Measurements from ENCODE around the gene SNX15. TPM values are rescaled to one million over a fixed set of nuclear protein-coding genes. Genes with fewer than 3 reads are reported as not detected.
"Not testable (repeated sequence)": the region's sequence is repeated elsewhere in the genome, so short reads cannot be mapped to it uniquely, and the experiment has no call there.

The SNX15 gene
- total RNA-seq = 10 to 100 TPM in 7 of 8 experiments, 1 to 10 TPM in 1; 8.5 to 27.1 (median 13.9) TPM

GRCh38 chr11:65027213-65028067 lies at the start of gene SNX15:
Gene SNX15 (plus strand): TSS chr11:65027439. CDS start chr11:65027538, 99 bp downstream.
- peak within 1 kb of the TSS; percentile 62 to 91 (median 67) for H3K4me3 ChIP-seq
- 0 to 4% (median 1%) methylated on average over 2 to 38 of the region's 51 CpGs for WGBS, 10 experiments
- peaks cover 3 to 5% of the 10 kb centered on the region in 2 donors for H3K4me1 ChIP-seq (replicated peaks in 1 of 2)
- peak; percentile 95 to 98 (median 97) for ATAC-seq (replicated peaks in 6 of 8)
- in situ Hi-C loops (cut with MboI; ENCODE audit: low pct_unique_long_range_greater_than_20kb in 2 of 9, low sequenced_read_pairs in 9 of 9, unreplicated experiment in 9 of 9) = no loop called here
- H3K27ac ChIP-seq = peak within 1 kb of the TSS; percentile 86 to 89

DNA sequence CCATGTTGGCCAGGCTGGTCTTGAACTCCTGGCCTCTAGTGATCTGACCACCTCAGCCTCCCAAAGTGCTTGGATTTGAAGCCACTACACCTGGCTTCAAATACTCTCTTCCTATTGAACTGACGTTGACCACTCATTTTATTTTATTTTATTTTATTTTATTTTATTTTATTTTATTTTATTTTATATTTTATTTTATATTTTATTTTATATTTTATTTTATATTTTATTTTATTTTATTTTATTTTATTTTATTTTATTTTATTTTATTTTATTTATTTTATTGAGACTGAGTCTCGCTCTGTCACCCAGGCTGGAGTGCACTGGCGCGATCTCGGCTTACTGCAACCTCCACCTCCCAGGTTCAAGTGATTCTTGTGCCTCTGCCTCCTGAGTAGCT lies 43.9 kb upstream of the SNX15 start:
- H3K27ac ChIP-seq; ATAC-seq (replicated peaks in 6 of 8); H3K4me1 ChIP-seq (replicated peaks in 1 of 2); H3K4me3 ChIP-seq; in situ Hi-C loops (cut with MboI; ENCODE audit: low pct_unique_long_range_greater_than_20kb in 2 of 9, low sequenced_read_pairs in 9 of 9, unreplicated experiment in 9 of 9): not testable (repeated sequence)
- 30 to 100% (median 75%) methylated on average over 1 to 5 of the region's 5 CpGs; no CpG with 5 or more reads in 1 of the 10 experiments for WGBS, 10 experiments

DNA sequence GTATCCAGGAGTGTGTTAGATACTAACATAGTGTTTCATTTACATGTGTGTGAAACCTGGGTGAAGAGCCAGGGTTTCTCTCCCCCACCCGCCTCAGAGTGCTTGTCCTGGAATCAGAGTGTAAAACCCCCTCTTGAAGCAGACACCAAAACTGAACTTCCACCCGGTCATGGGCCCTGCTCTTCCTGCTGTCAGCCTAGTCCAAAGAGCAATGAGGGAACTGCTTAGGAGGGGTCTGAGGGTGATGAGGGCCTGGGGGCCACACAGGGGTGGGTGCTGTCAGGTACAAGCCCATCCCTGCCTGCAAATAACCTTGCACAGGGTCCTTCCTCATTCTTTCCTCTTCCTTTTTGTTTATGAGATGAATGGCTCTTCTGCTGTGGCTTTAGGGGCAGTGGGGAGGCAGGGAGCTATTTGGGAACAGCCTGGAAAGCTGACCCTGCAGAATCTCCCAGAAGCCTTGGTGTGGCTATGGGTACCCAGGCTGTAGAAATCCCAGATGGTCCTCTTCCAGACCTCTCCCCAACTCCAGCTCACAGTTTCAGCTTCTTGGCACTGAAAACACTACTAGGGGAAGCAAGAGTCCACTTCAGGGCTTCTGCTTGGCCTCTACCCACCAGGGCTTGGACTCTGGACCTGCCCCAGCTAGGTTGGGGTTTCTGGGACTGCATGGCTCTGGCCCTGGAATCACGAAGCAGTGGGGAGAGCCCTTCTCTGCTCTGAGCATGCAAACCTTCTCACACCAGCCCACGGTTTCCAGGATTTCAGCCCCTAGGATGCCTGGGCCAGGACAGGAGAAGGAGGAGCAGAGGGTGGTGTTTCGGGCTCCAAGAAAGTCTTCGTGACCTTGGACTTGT lies 39.0 kb upstream of the SNX15 start:
- Histone ChIP-seq H3K27ac (no peak overlapping the region), H3K4me3 (no peak overlapping the region), H3K4me1 (replicated peaks in 1 of 2) (peaks cover 14% of the 10 kb centered on the region in 2 donors)
- in situ Hi-C loops (cut with MboI; ENCODE audit: low pct_unique_long_range_greater_than_20kb in 2 of 9, low sequenced_read_pairs in 9 of 9, unreplicated experiment in 9 of 9) = no loop called here
- ATAC-seq (replicated peaks in 6 of 8) = no peak
- 20 to 100% (median 100%) methylated on average over 1 to 2 of the region's 6 CpGs; no CpG with 5 or more reads in 2 of the 10 experiments for WGBS, 10 experiments

GRCh38 chr11:64989416-64989815 lies 37.8 kb upstream of the SNX15 start:
- Histone ChIP-seq H3K4me1 (replicated peaks in 1 of 2) (peaks cover 14% of the 10 kb centered on the region in 2 donors), H3K27ac (peak overlapping the region; percentile 68 to 71), H3K4me3 (no peak overlapping the region)
- in situ Hi-C loops (cut with MboI; ENCODE audit: low pct_unique_long_range_greater_than_20kb in 2 of 9, low sequenced_read_pairs in 9 of 9, unreplicated experiment in 9 of 9) = no loop called here
- peak in 4 of 8 experiments; percentile 2 to 8 (median 5) for ATAC-seq (replicated peaks in 6 of 8)
- WGBS, 10 experiments = 93 to 100% methylated on average over 1 to 2 of the region's 13 CpGs; no CpG with 5 or more reads in 8 of the 10 experiments

- H3K4me1 ChIP-seq (replicated peaks in 1 of 2) = peaks cover 14% of the 10 kb centered on the region in 2 donors
- peak overlapping the region; percentile 68 to 71 for H3K27ac ChIP-seq
- no peak overlapping the region for H3K4me3 ChIP-seq
- WGBS, 10 experiments = 12 to 80% (median 48%) methylated on average over 1 to 8 of the region's 15 CpGs
- ATAC-seq (replicated peaks in 6 of 8) = peak; percentile 84 to 96 (median 90)
- in situ Hi-C loops (cut with MboI; ENCODE audit: low pct_unique_long_range_greater_than_20kb in 2 of 9, low sequenced_read_pairs in 9 of 9, unreplicated experiment in 9 of 9) = no loop called here
Observed at GRCh38 chr11:64990222-64990923, 36.9 kb upstream of the SNX15 start.

- 70 to 80% methylated on average over 2 to 4 of the region's 7 CpGs; no CpG with 5 or more reads in 8 of the 10 experiments for WGBS, 10 experiments
- no peak overlapping the region for H3K27ac ChIP-seq
- H3K4me3 ChIP-seq = no peak overlapping the region
- peaks cover 14 to 17% of the 10 kb centered on the region in 2 donors for H3K4me1 ChIP-seq (replicated peaks in 1 of 2)
- in situ Hi-C loops (cut with MboI; ENCODE audit: low pct_unique_long_range_greater_than_20kb in 2 of 9, low sequenced_read_pairs in 9 of 9, unreplicated experiment in 9 of 9) = no loop called here
- ATAC-seq (replicated peaks in 6 of 8) = no peak
Observed at GRCh38 chr11:64994318-64994717, 32.9 kb upstream of the SNX15 start.

- Histone ChIP-seq H3K4me1 (replicated peaks in 1 of 2) (peaks cover 0 to 4% of the 10 kb centered on the region in 2 donors), H3K27ac (no peak overlapping the region), H3K4me3 (no peak overlapping the region)
- WGBS, 10 experiments = 0 to 100% (median 65%) methylated on average over 1 to 5 of the region's 11 CpGs; no CpG with 5 or more reads in 4 of the 10 experiments
- in situ Hi-C loops (cut with MboI; ENCODE audit: low pct_unique_long_range_greater_than_20kb in 2 of 9, low sequenced_read_pairs in 9 of 9, unreplicated experiment in 9 of 9) = no loop called here
- ATAC-seq (replicated peaks in 6 of 8) = peak in 2 of 8 experiments; percentile 11 to 13
Observed at GRCh38 chr11:64996327-64996709, 30.9 kb upstream of the SNX15 start.

- in situ Hi-C loops (cut with MboI; ENCODE audit: low pct_unique_long_range_greater_than_20kb in 2 of 9, low sequenced_read_pairs in 9 of 9, unreplicated experiment in 9 of 9) = no loop called here
- H3K27ac ChIP-seq = no peak within 1 kb of the TSS
- 0 to 100% (median 33%) methylated on average over 1 to 5 of the region's 9 CpGs; no CpG with 5 or more reads in 4 of the 10 experiments for WGBS, 10 experiments
- peaks cover 0 to 4% of the 10 kb centered on the region in 2 donors for H3K4me1 ChIP-seq (replicated peaks in 1 of 2)
- H3K4me3 ChIP-seq = no peak within 1 kb of the TSS
- peak; percentile 90 to 98 (median 94) for ATAC-seq (replicated peaks in 6 of 8)
Observed at GRCh38 chr11:64996710-64997380, 30.4 kb upstream of the SNX15 start, which contains the start of gene BATF2. Gene BATF2 (minus strand): TSS chr11:64996971. CDS start chr11:64996914, 57 bp downstream.

- ATAC-seq (replicated peaks in 6 of 8) = no peak
- in situ Hi-C loops (cut with MboI; ENCODE audit: low pct_unique_long_range_greater_than_20kb in 2 of 9, low sequenced_read_pairs in 9 of 9, unreplicated experiment in 9 of 9) = no loop called here
- Histone ChIP-seq H3K27ac (no peak overlapping the region), H3K4me1 (replicated peaks in 1 of 2) (peaks cover 0 to 4% of the 10 kb centered on the region in 2 donors), H3K4me3 (no peak overlapping the region)
- 40 to 100% (median 71%) methylated on average over 1 of the region's 1 CpG; no CpG with 5 or more reads in 7 of the 10 experiments for WGBS, 10 experiments
Observed at GRCh38 chr11:64998141-64998540, 29.1 kb upstream of the SNX15 start.

DNA sequence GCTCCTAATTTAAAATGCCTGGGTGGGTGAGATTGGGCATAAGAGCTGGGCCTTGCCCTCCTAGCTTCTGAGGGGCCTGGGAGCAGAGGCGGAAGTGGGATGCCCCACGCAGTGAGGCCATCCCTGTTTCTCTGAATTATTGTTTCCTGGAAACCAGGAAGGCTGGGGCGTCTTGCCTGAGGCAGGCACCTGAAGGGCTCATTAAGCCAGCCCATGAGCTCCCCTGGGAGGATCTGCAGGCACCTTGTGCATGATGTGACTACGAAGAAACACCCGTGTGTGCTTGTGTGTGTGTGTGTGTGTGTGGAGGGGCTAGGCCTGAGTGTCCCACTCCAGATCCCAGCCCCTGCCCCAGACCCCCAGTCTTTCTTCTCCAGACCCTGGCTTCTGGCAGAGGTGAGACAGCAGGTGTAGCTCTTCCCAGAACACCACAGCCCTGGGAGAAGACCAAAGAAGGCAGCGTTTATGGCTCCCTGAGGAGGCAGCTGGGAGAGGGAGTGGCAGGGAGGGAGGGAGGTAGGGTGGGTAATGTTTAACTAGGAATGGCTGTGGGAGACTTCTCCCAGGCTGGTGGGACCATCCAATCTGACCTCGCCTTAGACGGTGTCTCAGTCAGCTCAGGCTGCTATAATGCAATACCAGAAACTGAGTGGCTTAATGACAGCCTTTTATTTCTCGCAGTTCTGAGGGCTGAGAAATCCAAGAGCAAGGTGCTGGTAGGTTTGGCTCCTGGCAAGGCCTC lies 28.4 kb upstream of the SNX15 start:
- in situ Hi-C loops (cut with MboI; ENCODE audit: low pct_unique_long_range_greater_than_20kb in 2 of 9, low sequenced_read_pairs in 9 of 9, unreplicated experiment in 9 of 9) = no loop called here
- Histone ChIP-seq H3K4me1 (replicated peaks in 1 of 2) (peaks cover 0 to 4% of the 10 kb centered on the region in 2 donors), H3K27ac (no peak overlapping the region), H3K4me3 (no peak overlapping the region)
- ATAC-seq (replicated peaks in 6 of 8) = peak in 1 of 8 experiments; percentile 14
- WGBS, 10 experiments = 36 to 100% (median 90%) methylated on average over 1 to 5 of the region's 9 CpGs; no CpG with 5 or more reads in 3 of the 10 experiments

- H3K4me1 ChIP-seq (replicated peaks in 1 of 2) = peaks cover 0 to 4% of the 10 kb centered on the region in 2 donors
- H3K4me3 ChIP-seq = no peak overlapping the region
- WGBS, 10 experiments = 40 to 100% (median 64%) methylated on average over 1 of the region's 1 CpG; no CpG with 5 or more reads in 6 of the 10 experiments
- no peak overlapping the region for H3K27ac ChIP-seq
- ATAC-seq (replicated peaks in 6 of 8) = no peak
- in situ Hi-C loops (cut with MboI; ENCODE audit: low pct_unique_long_range_greater_than_20kb in 2 of 9, low sequenced_read_pairs in 9 of 9, unreplicated experiment in 9 of 9) = no loop called here
Observed at GRCh38 chr11:64999478-64999877, 27.8 kb upstream of the SNX15 start.
